Middle frontal gyrus (tissue), 1 donor: Measurements from ENCODE around the gene IL2RG.

Source experiments
- DNase-seq: peaks from one replicate; pipeline ENCODE4 v3.0.0-alpha.2; 2015; ENCODE audit warnings: low spot score; ENCODE audit errors: extremely low spot score

The IL2RG gene

DNA sequence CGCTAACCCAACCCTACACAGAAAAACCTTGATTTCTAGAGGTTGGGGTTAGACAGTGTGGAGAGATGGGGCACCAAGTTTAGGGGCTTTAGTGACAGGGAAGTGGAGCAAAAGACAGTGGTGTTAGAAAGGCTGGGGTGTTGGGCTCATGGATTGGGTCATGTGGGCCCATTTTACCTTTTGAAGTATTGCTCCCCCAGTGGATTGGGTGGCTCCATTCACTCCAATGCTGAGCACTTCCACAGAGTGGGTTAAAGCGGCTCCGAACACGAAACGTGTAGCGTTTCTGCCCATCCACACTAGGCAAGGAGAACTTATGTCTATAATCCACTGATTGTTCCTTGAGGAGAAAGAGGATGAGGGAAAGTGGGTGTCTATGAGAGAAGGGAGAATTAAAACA is 2.3 kb downstream of the IL2RG start:
- no peak for DNase-seq

DNA sequence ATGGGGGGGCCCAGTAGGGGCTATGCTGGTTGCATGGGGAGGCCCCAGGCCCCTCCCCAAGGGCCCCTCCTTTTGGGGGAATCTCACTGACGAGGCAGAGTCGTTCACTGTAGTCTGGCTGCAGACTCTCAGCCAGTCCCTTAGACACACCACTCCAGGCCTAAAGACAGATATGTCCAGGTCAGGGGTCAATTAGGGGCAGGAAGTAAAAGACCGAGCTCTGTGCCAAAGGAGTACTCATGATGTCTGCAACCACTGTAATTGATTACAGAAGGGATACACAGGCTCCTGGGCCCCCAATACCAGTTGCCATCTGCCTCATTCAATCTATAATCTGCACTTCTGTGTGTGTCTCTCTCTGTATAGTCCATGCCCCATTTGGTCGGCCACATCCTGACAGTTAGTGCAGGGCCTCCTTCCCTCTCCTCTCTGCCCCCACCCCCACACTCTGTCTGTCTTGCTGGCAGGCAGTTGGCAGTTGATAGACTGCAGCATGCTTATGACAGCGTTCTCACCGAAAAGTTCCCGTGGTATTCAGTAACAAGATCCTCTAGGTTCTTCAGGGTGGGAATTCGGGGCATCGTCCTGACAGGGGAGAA is 3.5 kb downstream of the IL2RG start:
- DNase-seq, result no peak

DNA sequence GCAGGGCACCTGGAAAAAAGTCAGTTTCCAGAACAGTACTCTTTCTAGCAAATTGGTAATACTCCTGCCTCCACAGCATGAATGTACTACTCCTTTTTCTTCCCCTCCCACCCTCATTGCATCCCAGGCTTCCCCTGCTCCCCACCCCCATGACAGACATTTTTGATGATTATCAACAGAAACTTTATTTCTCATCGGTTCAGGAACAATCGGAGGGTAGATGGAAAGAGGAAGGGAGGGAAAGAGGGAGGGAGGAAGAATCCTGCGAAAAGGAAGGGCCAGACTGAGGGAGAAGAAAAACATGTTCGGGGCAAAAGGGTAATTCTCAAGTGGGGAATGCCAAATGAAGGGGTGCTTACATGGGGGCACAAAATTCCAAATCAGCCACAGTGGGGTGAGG is 4.1 kb downstream of the IL2RG start:
- no peak for DNase-seq

DNA sequence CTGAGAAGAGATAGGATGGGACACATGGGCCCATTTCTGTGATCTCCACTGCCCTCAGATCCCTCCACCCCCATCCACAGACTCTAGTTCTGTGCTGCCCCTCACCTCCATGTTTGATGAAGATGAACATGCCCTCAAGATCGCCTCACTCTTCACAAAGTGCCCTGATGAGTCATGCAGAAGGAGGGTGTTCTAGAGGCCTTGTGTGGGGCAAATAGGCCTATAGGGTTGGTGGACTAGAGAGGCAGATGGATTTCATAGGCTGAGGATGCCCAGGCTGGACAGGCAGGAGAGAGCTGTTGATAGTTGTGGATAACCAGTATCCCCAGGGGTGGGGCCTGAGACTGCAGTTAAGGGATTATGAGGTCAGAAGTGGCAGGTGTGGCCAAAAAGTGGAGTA is 5.0 kb downstream of the IL2RG start, which contains the start of gene CXorf65:
TSS of gene CXorf65 (minus strand) at position 314 of the 400 bp plus-strand sequence. CDS start at position 130, 184 bp downstream.
- DNase-seq, result no peak

DNA sequence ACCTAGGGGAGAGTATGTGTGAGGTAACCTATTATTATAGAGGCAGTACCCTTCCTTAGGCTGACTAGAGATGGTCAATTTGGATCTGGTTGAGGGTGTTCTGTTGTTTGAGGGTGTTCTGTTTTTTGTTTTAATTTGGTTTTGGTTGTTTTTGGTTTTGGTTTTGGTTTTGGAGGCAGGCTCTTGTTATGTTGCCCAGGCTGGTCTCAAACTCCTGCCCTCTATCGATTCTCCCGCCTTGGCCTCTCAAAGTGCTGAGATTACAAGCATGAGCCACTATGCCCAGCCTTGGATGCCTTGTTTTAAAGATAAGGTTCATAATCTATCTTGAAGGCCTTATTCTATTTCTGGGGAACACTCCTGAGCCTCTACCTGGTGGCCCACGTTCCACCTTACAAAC is 5.7 kb downstream of the IL2RG start:
- DNase-seq, result no peak

DNA sequence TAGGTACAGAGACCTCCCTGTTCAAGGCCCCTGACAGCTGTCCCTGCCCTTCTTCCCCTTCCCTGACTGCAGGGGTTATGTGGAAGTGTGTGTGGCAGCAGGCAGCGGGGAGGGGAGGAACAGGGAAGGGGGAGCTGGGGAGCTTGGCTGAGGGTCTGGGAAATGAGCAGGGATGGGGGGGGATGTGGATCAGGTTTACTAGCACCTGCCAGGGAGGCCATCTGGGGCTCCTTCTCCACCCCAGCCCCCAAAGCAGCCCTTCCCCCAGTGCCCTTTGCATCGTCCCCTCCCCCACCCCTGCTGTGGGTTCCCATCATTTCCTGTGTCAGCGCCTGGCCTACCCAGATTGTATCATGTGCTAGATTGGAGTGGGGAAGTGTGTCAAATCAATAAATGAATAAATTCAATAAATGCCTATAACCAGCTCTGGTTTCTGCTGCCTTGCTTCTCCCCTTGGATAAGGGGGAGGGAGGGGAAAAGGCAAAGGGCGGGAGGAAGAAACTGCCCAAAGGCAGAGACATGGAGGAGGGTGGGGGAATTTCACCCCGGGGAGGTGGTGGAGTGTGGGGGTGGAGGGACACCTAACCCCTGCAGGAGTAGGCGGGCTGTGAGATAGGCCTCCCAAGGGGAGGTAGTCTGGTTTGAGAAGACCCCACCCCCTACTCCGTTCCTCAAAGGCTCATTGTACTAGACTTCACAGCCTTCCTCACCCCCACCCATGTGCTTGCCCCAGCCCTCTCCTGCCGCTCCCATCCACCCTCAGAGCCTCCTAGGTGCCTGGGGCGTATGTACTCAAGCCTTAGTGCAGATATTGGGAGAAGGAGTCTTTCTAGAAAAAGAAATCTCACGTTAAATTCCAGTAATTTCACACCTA is 8.0 kb downstream of the IL2RG start:
- no peak for DNase-seq

DNA sequence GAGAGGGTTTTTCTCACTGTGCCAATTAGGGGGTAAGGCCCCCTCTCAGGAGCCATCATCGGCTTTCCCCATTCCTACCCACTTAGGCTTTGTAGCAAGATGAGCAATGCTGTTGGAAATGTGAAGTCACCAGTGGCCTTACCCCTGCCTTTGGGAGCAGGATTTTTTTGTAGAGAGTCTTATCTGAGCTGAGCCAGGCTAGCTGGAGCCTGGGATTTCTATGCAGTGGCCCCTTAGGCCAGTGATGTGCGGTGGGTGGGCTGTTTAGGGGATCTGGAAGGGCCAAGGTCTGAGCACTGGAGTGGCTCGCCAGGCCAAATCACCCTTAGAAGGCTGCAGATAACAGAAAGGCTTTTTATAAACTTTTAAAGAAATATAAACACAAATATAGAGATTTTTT is 9.1 kb downstream of the IL2RG start:
- no peak for DNase-seq

DNA sequence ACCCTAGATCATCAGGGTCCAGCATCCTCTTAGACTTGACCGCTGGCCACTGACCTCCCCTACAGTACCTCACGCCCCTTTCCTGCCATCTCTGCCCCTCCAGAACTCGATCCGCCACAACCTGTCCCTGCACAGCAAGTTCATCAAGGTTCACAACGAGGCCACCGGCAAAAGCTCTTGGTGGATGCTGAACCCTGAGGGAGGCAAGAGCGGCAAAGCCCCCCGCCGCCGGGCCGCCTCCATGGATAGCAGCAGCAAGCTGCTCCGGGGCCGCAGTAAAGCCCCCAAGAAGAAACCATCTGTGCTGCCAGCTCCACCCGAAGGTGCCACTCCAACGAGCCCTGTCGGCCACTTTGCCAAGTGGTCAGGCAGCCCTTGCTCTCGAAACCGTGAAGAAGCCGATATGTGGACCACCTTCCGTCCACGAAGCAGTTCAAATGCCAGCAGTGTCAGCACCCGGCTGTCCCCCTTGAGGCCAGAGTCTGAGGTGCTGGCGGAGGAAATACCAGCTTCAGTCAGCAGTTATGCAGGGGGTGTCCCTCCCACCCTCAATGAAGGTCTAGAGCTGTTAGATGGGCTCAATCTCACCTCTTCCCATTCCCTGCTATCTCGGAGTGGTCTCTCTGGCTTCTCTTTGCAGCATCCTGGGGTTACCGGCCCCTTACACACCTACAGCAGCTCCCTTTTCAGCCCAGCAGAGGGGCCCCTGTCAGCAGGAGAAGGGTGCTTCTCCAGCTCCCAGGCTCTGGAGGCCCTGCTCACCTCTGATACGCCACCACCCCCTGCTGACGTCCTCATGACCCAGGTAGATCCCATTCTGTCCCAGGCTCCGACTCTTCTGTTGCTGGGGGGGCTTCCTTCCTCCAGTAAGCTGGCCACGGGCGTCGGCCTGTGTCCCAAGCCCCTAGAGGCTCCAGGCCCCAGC is 10.5 kb downstream of the IL2RG start:
- no peak for DNase-seq

DNA sequence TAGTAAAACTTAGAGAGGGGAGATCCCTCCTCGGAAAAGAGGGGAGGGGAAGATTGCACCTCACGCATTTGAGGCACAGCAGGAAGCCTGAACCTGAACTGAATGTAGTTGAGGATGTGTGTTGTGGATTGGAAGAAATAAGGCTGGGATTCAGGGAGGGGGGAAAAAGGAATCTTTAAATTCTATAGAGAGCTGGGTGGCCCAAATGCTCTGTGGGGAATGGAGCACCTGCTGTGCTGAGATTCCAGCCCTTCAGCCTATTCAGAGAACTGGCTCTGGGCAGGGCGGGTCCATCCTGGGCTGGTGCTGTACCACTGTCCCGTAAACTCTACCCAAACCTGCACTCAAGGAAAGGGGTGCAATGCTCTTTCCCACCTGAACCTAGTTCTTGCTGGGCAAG is 11.6 kb downstream of the IL2RG start:
- no peak for DNase-seq

DNA sequence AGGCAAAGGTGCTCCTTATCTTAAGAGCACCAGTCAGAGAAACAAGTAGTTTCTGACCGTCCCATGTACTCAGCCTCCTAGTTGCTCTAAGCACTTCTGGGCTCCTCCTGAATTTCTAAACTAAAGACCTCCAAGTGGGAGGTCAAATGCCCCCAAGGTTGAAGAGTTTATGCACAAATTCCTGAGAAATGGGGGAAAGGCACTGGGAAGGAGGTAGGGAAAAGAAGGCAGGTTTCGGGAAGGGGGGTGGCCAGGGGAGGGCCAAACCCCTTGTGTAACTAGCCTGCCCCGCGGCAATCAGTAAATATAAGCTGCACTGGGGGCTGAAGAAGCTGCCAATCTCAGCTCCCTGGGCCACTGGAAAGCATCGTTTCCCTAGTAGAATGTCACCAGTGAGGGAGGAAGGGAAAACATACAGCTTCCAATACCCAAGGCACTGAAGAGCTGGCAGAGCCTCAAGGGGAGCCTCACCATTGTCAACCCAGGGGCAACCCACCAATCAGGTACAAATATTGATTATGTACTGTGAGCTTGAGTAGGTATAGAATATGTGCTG is 12.3 kb downstream of the IL2RG start:
- DNase-seq, result no peak

DNA sequence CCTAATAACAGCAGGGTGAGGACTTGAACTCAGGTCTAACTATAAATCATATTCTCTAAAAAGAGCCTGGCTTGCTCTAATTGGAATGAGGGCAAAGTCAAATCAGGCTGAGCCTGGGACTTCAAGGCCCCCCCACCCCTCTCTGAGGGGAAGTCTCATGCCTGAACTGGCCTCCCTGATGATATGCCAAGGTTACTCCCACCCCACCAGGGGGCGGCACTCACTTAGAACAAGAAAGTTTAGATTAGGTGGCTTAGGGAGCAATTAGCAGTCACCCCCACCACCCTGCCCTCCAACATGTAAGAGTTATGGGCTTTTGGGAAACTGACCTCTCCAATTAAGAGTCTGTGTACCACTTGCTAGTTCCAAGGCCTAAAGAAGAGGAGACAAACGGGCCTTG is 13.1 kb downstream of the IL2RG start:
- DNase-seq, result no peak

DNA sequence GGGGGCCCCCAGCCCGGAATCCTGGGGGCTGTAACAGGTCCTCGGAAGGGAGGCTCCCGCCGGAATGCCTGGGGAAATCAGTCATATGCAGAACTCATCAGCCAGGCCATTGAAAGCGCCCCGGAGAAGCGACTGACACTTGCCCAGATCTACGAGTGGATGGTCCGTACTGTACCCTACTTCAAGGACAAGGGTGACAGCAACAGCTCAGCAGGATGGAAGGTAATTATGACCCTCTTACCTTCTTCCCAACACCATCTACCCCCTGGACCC is 14.7 kb downstream of the IL2RG start:
- DNase-seq, result no peak

DNA sequence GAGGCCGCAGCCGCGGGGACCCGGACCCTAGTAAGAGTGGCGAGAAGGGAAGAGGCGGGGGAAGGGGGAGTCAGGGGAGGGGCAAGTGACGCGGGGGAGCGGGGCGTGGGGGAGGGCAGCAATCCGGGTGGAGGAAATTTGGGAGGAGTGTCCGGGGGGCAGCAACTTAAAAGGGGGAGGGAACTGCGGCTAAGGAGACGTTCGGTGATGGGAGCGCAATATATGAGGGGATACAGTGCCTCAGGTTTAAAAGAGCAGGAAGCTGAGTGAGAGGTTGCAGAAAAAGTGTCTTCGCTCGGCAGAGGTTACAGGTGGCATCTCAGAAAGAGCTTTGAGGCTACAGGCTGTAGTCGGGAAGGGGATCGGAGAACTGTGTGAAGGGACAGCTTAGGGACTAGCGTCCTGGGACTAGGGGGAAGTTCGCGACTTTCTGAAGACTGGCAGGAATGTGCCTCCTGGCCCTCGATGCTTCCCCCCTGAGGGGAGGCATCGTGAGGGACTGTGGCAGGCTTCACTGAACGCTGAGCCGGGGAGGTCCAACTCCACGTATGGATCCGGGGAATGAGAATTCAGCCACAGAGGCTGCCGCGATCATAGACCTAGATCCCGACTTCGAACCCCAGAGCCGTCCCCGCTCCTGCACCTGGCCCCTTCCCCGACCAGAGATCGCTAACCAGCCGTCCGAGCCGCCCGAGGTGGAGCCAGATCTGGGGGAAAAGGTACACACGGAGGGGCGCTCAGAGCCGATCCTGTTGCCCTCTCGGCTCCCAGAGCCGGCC is 15.2 kb downstream of the IL2RG start:
- no peak for DNase-seq

DNA sequence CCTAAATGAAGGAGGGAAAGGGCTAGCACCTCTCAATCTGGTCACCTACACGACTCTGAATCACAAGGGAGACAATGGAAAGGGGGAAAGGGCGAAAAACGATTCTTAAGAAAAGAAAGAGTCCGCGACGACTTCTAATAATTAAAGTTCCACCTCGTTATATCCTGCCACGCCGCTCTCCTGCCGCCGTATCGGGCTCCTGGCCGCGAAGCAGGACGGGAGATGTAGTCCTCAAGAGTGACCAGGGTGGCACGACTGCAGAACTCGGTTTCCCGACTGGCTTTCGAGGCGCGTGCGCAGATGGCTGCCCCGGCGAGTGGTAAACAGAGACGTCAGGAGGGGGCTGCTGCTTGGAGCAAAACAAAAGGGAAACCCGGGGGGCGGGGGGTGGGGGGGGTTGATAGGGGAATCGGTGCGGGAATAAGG is 15.8 kb downstream of the IL2RG start, which contains the start of gene FOXO4:
TSS of gene FOXO4 (plus strand) at position 297 of the 426 bp plus-strand sequence. CDS start 678 bp downstream, outside the sequence.
- DNase-seq, result peak; percentile 87

DNA sequence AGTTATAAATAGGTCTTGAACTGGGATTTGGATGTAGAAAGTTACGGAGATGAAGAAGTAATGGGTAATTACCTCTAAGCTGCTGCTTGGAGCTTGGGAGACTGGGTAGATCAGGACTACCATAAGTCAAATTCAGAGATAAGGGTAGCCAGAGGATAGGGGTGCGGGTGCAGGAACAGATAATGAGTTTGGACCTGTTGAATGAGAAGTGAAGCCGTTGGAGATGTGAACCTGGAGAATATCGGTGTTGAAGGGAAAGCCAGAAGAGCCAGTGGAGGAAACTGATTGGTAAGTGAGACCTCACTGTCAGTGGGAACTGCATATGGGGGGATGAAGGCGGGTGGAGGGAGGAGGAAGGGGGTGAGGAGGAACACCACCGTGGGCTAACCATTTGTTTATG is 16.3 kb downstream of the IL2RG start:
- DNase-seq, result no peak

DNA sequence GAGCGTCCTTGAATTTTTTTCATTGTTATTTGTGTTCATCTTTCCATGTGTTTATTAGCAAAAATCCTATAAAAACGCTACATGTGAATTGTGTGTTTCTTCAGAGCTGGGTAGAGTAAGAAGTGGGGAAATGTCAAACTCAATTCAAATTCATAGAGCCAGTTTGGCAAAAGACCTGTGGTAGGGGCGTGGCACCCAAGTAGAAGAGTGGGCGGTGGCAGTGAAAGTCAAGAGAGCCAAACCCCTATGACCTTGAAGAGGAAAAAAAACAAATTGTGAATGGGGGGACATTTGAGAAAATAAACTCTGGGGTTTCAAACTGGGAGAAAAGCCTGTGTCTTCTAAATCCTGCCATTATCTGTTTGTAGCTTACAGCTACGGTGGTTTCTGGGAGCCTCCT is 20.1 kb downstream of the IL2RG start:
- no peak for DNase-seq

DNA sequence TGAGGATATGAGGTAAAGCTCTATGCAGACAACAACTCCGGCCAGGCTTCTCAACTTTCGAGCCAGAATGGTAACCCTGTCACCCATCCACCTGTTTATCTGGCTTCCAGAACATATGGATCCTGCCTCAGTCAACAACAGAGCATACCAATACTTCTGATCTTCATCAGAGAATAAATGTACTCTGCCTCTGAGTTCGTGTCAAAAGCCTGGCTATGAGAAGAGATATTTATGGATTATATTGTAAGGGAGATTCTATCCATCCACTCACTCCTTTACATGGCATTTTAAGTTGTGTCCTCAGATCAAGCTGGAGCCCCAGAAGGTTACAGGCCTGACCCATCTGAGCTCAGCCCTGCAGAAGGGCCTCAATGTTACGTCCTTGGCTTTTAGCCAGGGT is 25.5 kb downstream of the IL2RG start:
- no peak for DNase-seq

DNA sequence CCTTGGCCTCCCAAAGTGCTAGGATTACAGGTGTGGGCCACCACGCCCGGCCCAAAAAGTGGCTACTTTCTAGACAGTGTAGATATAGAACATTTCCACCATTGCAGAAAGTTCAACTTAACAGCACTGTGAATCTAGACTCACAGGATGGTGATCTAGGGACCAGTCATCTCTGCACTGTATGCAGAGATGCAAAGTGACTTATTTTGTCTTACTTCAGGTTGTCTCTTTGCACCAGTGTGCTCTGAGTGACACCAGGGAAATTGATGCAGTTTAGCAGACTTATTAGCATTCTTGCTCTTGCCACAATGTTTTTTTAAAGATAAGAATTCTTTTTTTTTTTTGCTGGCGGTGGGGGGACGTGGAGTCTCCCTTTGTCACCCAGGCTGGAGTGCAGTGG is 28.6 kb downstream of the IL2RG start:
- no peak for DNase-seq

DNA sequence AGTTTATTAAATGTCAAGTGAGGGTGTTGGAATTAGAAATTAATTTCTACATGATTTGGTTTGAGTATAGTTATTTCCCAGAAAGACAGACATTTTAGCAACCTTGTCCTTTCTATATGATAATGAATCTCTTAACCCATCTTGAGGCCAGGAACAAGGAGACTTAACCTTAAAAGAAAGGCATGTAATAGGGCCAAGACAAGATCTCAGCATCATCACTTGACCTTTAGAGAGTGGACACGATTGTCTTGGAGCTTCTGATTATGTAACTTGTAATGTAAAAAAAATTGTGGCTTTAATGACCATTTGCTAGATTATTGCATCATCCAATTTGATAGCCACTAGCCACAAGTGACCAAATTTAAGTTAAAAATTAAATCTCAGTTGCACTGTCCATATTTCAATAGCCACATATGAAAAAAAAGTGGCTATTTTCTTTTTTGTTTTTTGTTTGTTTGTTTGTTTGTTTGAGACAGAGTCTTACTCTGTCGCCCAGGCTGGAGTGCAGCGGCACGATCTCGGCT is 29.2 kb downstream of the IL2RG start:
- no peak for DNase-seq

DNA sequence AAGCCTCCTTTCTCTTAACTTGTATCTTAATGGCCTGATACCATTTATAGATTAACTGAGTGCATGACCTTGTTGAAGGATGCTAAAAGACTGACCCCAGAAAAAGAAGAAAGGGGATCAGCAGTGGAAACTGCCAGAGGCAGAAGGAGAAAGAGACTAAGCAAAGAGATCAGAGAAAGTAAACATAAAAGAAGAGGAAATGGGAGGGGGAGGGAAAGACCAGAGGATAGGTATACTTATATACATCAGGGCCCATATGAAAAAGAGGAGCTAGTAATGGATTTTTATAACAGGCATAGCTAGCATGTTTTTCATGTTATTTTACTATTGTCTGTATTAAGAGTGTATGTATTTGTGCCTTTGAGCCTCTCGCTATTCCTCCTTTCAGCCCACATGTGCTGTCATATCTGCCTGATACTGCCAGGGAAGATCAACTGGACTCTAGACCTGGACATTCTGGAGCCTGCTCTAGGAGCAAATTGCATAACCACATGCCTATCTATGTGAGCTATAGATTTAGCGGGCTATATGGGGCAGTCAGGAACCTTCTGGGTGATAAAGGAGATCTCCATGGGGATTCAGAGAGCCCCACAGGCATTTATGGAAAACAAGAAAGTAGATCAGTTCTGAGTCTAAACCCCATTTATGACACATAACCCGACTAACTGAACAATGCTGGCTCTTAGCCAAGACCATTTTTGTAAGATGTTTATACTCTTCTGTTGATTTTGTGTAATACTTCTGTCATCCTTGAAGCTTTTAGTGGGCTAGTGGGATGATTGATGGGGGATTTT is 29.9 kb downstream of the IL2RG start:
- DNase-seq, result no peak
